Measurements from ENCODE around the gene TTLL11. TPM values are rescaled to one million over a fixed set of nuclear protein-coding genes. Genes with fewer than 3 reads are reported as not detected.

Gene TTLL11
- total and polyA plus RNA-seq, 7 experiments from 2014 or later, result 3.0 to 8.6 (median 4.4) TPM

DNA sequence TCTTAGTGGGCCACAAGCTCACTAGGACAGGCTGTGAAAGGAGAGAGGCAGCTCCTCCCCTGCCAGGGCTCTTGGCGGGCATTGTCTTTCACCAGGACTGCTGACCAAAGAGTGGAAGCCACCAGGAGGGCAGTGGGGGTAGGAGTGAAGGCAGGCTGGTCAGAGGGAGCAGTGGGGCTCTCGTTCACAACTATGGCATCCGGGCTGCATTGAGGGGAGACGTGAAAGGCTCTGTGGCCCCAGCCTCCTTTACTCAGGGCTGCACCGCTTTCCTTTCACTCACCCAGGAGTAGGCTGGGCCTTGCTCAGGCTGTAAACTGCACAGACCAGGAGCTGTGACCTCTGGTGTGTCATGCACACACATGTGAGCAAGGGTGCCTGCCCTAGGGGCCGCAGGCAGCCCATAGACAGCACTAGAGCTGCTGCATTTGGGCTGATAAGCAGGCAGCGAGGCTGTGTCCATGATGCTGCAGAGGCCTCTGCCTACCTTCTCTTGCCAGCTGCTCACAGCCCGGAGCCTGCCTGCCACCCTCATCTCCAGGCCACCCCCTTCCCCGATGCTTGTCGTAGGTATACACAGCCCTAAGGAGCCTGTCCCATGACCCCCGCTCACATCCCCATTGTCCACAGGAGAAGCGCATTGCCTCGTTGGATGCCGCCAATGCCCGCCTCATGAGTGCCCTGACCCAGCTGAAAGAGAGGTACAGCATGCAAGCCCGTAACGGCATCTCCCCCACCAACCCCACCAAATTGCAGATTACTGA lies 311.2 kb downstream of the TTLL11 start:
- ATAC-seq (no peak), DNase-seq (no peak)
- ChIA-PET POLR2A (no interaction called here), CTCF (no interaction called here)
- Mint-ChIP-seq H3K27ac (peak overlapping the region in 1 of 9 donors; percentile 12), H3K36me3 (no peaks in the 10 kb centered on the region), H3K4me1 (peaks cover 0 to 25% (median 11%) of the 10 kb centered on the region in 7 donors), H3K9me3 (peaks cover 0 to 13% (median 3%) of the 10 kb centered on the region in 11 donors), H3K27me3 (peaks cover 0 to 9% (median 0%) of the 10 kb centered on the region in 5 donors), H3K4me3 (peak overlapping the region in 1 of 10 donors; percentile 48)
- H3K4me3 ChIP-seq (ENCODE audit: low read length), result no peak overlapping the region
- intact Hi-C loops (cut with micrococcal nuclease), result no loop called here
- no peaks in the 10 kb centered on the region for H3K9me3 ChIP-seq (ENCODE audit: control insufficient read depth in 2 of 3, low read length in 3 of 3)
- no peaks in the 10 kb centered on the region for H3K36me3 ChIP-seq (ENCODE audit: control insufficient read depth in 2 of 3, insufficient read depth in 3 of 3, low read length in 3 of 3)
- H3K27me3 ChIP-seq (ENCODE audit: control insufficient read depth in 2 of 2, insufficient read depth in 2 of 2, low read length in 2 of 2), result no peaks in the 10 kb centered on the region
- H3K4me1 ChIP-seq (ENCODE audit: control insufficient read depth in 2 of 2, insufficient read depth in 2 of 2, low read length in 2 of 2), result no peaks in the 10 kb centered on the region
- H3K27ac ChIP-seq (ENCODE audit: low read depth, low read length), result no peak overlapping the region

DNA sequence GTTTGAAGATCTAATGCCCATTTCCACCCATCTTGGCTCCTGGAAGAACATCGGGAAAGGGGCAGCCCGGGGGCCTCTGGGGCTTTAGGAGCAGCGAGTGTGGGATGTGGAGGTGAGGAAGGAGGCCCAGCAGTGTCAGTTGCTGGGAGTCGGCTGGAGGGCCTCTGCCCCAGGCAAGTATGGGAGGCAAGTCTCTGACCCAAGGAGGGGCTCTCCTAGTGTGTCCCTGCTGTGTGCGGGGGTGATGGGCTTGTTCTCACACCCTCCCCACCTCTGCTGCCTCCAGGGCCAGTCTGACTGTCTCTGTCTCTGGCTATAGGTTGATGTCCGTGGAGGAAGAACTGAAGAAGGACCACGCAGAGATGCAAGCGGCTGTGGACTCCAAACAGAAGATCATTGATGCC lies 312.0 kb downstream of the TTLL11 start:
- POLR2A ChIA-PET, result no interaction called here

DNA sequence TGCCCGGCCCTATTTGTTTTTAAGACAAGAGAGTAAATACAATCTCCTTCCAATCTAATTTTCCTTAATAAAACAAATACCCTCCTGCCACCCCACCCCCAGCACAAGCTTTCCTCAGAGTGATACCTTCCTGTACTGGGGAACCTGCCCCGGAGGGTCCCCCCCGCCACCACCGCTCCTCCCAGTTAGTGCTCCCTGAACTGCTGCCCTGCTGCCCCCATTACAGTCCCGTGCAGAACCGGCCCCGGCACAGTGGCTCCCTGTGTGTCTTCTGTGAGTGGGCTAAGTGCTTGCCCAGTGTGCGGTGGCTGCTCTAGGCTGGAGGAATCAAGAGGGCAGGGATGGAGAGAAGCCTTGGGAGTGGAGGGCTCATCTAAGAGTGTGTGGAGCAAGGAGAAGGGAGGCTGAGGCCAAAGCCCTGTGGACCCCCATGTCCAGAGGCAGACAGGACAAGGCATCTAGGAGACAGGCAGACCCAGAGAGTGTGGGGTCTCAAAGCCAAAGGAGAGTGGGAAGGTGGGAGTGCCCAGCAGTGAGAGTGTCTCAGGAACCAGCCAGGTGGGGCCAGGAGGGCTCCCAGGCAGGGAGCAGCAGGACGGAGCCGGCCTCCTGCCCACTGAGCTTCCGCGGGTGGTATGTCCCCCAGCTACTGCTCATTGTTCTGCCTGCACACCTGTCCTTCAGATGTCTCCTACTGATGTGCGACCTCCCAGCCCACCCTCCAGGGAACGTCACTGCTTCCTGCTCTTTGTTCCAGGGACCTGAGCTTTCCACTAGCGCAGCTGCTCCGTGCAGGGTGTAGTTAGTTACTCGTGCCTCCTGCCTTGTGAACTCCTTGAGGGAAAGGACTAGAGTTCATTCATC lies 312.7 kb downstream of the TTLL11 start:
- Mint-ChIP-seq H3K4me3 (no peak overlapping the region), H3K27me3 (peaks cover 0 to 7% (median 0%) of the 10 kb centered on the region in 5 donors)
- CTCF ChIA-PET, result no interaction called here

More for the DNA sequence above, 312.0 kb downstream of the TTLL11 start:
- CTCF ChIA-PET, result no interaction called here
- intact Hi-C loops (cut with micrococcal nuclease), result no loop called here
- DNase-seq, result peak in 1 of 9 donors; percentile 15
- peaks cover 0 to 13% (median 3%) of the 10 kb centered on the region in 11 donors for H3K9me3 Mint-ChIP-seq
- H3K36me3 Mint-ChIP-seq, result no peaks in the 10 kb centered on the region
- Histone ChIP-seq H3K4me3 (ENCODE audit: low read length) (no peak overlapping the region), H3K9me3 (ENCODE audit: control insufficient read depth in 2 of 3, low read length in 3 of 3) (no peaks in the 10 kb centered on the region), H3K4me1 (ENCODE audit: control insufficient read depth in 2 of 2, insufficient read depth in 2 of 2, low read length in 2 of 2) (no peaks in the 10 kb centered on the region), H3K36me3 (ENCODE audit: control insufficient read depth in 2 of 3, insufficient read depth in 3 of 3, low read length in 3 of 3) (no peaks in the 10 kb centered on the region), H3K27ac (ENCODE audit: low read depth, low read length) (no peak overlapping the region), H3K27me3 (ENCODE audit: control insufficient read depth in 2 of 2, insufficient read depth in 2 of 2, low read length in 2 of 2) (no peaks in the 10 kb centered on the region)
- H3K27ac Mint-ChIP-seq, result peak overlapping the region in 1 of 9 donors; percentile 12
- ATAC-seq, result no peak
- H3K4me3 Mint-ChIP-seq, result no peak overlapping the region
- peaks cover 0 to 25% (median 11%) of the 10 kb centered on the region in 7 donors for H3K4me1 Mint-ChIP-seq
- peaks cover 0 to 7% (median 0%) of the 10 kb centered on the region in 5 donors for H3K27me3 Mint-ChIP-seq

DNA sequence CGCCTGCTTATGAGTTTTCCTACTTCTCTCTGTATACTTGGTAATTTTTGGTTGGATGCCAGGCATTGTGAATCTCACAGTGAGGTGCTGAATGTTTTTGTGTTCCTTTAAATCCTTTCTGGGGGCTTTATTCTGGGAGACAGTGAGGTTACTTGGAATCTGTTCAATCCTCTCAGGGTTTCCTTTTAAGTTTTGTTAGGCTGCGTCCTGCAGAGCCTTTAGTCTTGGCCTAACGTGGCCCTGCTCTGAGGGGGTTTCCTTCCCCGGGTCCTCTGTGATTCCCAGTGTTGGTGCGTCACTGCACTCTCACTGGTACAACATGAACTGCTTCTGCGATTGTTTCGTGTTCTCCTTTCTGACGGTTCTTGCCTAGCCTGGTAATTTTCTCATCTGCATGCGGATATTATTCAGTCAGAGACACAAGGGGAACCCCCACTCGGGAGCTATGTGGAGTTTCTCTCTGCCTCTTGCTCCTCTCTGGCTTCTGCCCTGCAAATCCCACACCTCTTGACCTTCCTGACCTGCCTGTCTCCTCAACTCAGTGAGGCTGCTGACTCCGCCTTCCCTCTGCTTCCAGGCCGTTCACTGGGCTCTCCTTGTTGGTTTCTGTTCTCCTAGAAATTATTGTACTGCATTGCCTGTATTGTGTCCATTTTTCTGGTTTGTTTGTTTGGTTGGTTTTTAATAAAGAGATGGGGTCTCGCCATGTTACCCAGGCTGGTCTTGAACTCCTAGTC lies 313.6 kb downstream of the TTLL11 start:
- Mint-ChIP-seq H3K27me3 (peaks cover 0 to 7% (median 0%) of the 10 kb centered on the region in 5 donors), H3K4me1 (peaks cover 0 to 17% (median 9%) of the 10 kb centered on the region in 7 donors), H3K27ac (no peak overlapping the region), H3K36me3 (no peaks in the 10 kb centered on the region), H3K4me3 (no peak overlapping the region), H3K9me3 (peaks cover 0 to 13% (median 3%) of the 10 kb centered on the region in 11 donors)
- ATAC-seq (no peak), DNase-seq (no peak)
- no peaks in the 10 kb centered on the region for H3K9me3 ChIP-seq (ENCODE audit: control insufficient read depth in 2 of 3, low read length in 3 of 3)
- H3K4me3 ChIP-seq (ENCODE audit: low read length), result no peak overlapping the region
- no peaks in the 10 kb centered on the region for H3K36me3 ChIP-seq (ENCODE audit: control insufficient read depth in 2 of 3, insufficient read depth in 3 of 3, low read length in 3 of 3)
- H3K27ac ChIP-seq (ENCODE audit: low read depth, low read length), result no peak overlapping the region
- no peaks in the 10 kb centered on the region for H3K4me1 ChIP-seq (ENCODE audit: control insufficient read depth in 2 of 2, insufficient read depth in 2 of 2, low read length in 2 of 2)
- CTCF ChIA-PET, result no interaction called here
- H3K27me3 ChIP-seq (ENCODE audit: control insufficient read depth in 2 of 2, insufficient read depth in 2 of 2, low read length in 2 of 2), result no peaks in the 10 kb centered on the region
- POLR2A ChIA-PET, result no interaction called here
- intact Hi-C loops (cut with micrococcal nuclease), result no loop called here

More for the DNA sequence above, 312.7 kb downstream of the TTLL11 start:
- ATAC-seq (no peak), DNase-seq (peak in 1 of 9 donors; percentile 19)
- no peaks in the 10 kb centered on the region for H3K36me3 ChIP-seq (ENCODE audit: control insufficient read depth in 2 of 3, insufficient read depth in 3 of 3, low read length in 3 of 3)
- H3K4me3 ChIP-seq (ENCODE audit: low read length), result no peak overlapping the region
- H3K9me3 ChIP-seq (ENCODE audit: control insufficient read depth in 2 of 3, low read length in 3 of 3), result no peaks in the 10 kb centered on the region
- no peaks in the 10 kb centered on the region for H3K27me3 ChIP-seq (ENCODE audit: control insufficient read depth in 2 of 2, insufficient read depth in 2 of 2, low read length in 2 of 2)
- POLR2A ChIA-PET, result no interaction called here
- H3K9me3 Mint-ChIP-seq, result peaks cover 0 to 13% (median 3%) of the 10 kb centered on the region in 11 donors
- H3K27ac Mint-ChIP-seq, result no peak overlapping the region
- no peaks in the 10 kb centered on the region for H3K36me3 Mint-ChIP-seq
- intact Hi-C loops (cut with micrococcal nuclease), result no loop called here
- H3K27ac ChIP-seq (ENCODE audit: low read depth, low read length), result no peak overlapping the region
- no peaks in the 10 kb centered on the region for H3K4me1 ChIP-seq (ENCODE audit: control insufficient read depth in 2 of 2, insufficient read depth in 2 of 2, low read length in 2 of 2)
- peaks cover 0 to 23% (median 11%) of the 10 kb centered on the region in 7 donors for H3K4me1 Mint-ChIP-seq

DNA sequence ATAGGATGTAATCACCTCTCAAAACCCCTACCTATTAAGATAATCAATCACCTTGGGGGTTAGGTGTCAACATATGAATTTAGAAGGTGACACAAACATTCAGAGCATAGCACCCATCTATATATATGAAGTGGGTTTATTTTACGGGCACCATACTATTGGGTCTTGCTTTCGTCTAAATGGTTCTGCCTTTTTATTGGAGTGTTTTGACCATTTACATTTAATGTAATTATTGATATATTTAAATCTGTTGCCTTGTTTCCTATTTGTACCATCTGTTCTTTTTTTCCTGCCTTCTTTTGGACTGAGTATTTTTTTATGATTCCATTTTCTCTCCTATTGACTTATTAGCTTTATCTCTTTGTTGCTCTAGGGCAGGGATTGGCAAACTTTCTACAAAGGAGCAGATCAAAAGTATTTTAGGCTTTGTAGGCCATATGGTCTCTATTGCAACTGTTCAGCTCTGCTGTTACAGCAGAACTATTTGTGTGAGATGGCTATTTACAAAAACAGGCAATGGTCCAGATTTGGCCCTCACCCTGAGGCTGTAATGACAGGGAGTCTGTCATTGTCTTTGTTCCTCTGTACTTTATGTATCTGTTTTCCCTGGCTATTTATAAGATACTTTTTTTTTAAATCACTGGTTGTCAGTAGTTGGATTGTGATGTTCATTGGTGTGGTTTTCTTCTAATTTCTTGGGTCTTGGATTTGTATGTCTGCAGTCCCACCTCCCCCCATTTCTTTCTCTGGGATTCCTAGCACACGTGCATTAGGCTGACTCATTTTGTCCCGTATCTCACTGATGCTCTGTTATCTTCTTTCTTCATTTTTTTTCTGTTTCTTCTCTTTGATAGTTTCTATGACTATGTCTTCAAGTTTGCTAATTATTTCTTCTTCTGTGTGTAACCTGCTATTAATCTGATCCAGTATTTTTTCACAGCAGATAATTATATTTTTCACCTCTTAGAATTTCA lies 314.6 kb downstream of the TTLL11 start:
- H3K27ac Mint-ChIP-seq, result no peak overlapping the region

More for the DNA sequence above, 314.6 kb downstream of the TTLL11 start:
- H3K4me3 Mint-ChIP-seq, result no peak overlapping the region
- ChIA-PET POLR2A (no interaction called here), CTCF (no interaction called here)
- no peak for ATAC-seq
- intact Hi-C loops (cut with micrococcal nuclease), result no loop called here
- H3K27me3 ChIP-seq (ENCODE audit: control insufficient read depth in 2 of 2, insufficient read depth in 2 of 2, low read length in 2 of 2), result no peaks in the 10 kb centered on the region
- no peaks in the 10 kb centered on the region for H3K4me1 ChIP-seq (ENCODE audit: control insufficient read depth in 2 of 2, insufficient read depth in 2 of 2, low read length in 2 of 2)
- H3K36me3 Mint-ChIP-seq, result no peaks in the 10 kb centered on the region
- H3K4me3 ChIP-seq (ENCODE audit: low read length), result no peak overlapping the region
- H3K27ac ChIP-seq (ENCODE audit: low read depth, low read length), result no peak overlapping the region
- peaks cover 0 to 8% (median 1%) of the 10 kb centered on the region in 7 donors for H3K4me1 Mint-ChIP-seq
- no peaks in the 10 kb centered on the region for H3K36me3 ChIP-seq (ENCODE audit: control insufficient read depth in 2 of 3, insufficient read depth in 3 of 3, low read length in 3 of 3)
- DNase-seq, result no peak
- H3K27me3 Mint-ChIP-seq, result peaks cover 0 to 7% (median 0%) of the 10 kb centered on the region in 5 donors
- H3K9me3 Mint-ChIP-seq, result peaks cover 0 to 13% (median 3%) of the 10 kb centered on the region in 11 donors
- H3K9me3 ChIP-seq (ENCODE audit: control insufficient read depth in 2 of 3, low read length in 3 of 3), result no peaks in the 10 kb centered on the region

All from naive thymus-derived CD4-positive, alpha-beta T cell (primary cell).